Mesenchymal stem cell (in vitro differentiated cells and primary cell): Measurements from ENCODE around the gene CLINT1.

Source experiments
- DNase-seq: peaks from one replicate; pipeline ENCODE4 v3.0.0-alpha.2; 2013
- H2AFZ ChIP-seq: one replicate; pipeline ENCODE4 v1.6.1; 2013; ENCODE audit warnings: low read depth, mild to moderate bottlenecking, control low read depth, inconsistent platforms, low read length, moderate library complexity
- H2AK5ac ChIP-seq: 2 replicates; pipeline ENCODE4 v1.6.1; 2013; ENCODE audit warnings: low read length, moderate library complexity, mild to moderate bottlenecking, inconsistent platforms; ENCODE audit not compliant: severe bottlenecking
- H2BK120ac ChIP-seq: one replicate; pipeline ENCODE4 v1.6.1; 2013; ENCODE audit warnings: low read depth, mild to moderate bottlenecking, inconsistent platforms, low read length, moderate library complexity
- H2BK12ac ChIP-seq, 2 experiments: one replicate each; pipeline ENCODE4 v1.6.1; 2013; ENCODE audit warnings: inconsistent platforms in 2 of 2, low read length in 2 of 2, mild to moderate bottlenecking in 2 of 2, moderate library complexity in 2 of 2, control low read depth in 1 of 2
- H2BK15ac ChIP-seq: one replicate; pipeline ENCODE4 v1.6.1; 2013; ENCODE audit warnings: mild to moderate bottlenecking, low read depth, inconsistent platforms; ENCODE audit not compliant: poor library complexity, severe bottlenecking
- H2BK5ac ChIP-seq: 2 replicates; pipeline ENCODE4 v1.6.1; 2013; ENCODE audit warnings: low read depth, mild to moderate bottlenecking, low read length, control low read depth, inconsistent platforms; ENCODE audit not compliant: poor library complexity, severe bottlenecking
- H3K14ac ChIP-seq, 2 experiments: one replicate each; pipeline ENCODE4 v1.6.1; 2013; ENCODE audit warnings: inconsistent platforms in 2 of 2, low read length in 2 of 2, control low read depth in 1 of 2, mild to moderate bottlenecking in 1 of 2, moderate library complexity in 1 of 2
- H3K18ac ChIP-seq, 2 experiments: one replicate each; pipeline ENCODE4 v1.6.1; 2013; ENCODE audit warnings: inconsistent platforms in 2 of 2, low read length in 2 of 2, control low read depth in 1 of 2, low read depth in 1 of 2, mild to moderate bottlenecking in 1 of 2
- H3K23ac ChIP-seq, 2 experiments: one replicate each; pipeline ENCODE4 v1.6.1; 2013; ENCODE audit warnings: inconsistent platforms in 2 of 2, low read length in 2 of 2, mild to moderate bottlenecking in 2 of 2, moderate library complexity in 2 of 2, control low read depth in 1 of 2
- H3K27ac ChIP-seq: 2 replicates; pipeline ENCODE4 v1.5.1; 2013; ENCODE audit warnings: mild to moderate bottlenecking, moderate library complexity, low read length, control low read depth, inconsistent platforms; ENCODE audit not compliant: poor library complexity, severe bottlenecking
- H3K27me3 ChIP-seq, 2 experiments: 2 replicates each; pipeline versions ENCODE4 v1.6.1 to v1.7.0; 2013; ENCODE audit warnings: low read length in 2 of 2, mild to moderate bottlenecking in 2 of 2, moderate library complexity in 2 of 2, control low read depth in 1 of 2, inconsistent platforms in 1 of 2; ENCODE audit not compliant: control insufficient read depth in 1 of 2, insufficient read depth in 1 of 2
- H3K36me3 ChIP-seq, 2 experiments: 2 replicates each; pipeline versions ENCODE4 v1.6.1 to v1.7.0; 2013; ENCODE audit warnings: low read length in 2 of 2, control low read depth in 1 of 2, inconsistent platforms in 1 of 2, low read depth in 1 of 2, mild to moderate bottlenecking in 1 of 2; ENCODE audit not compliant: insufficient read depth in 2 of 2, control insufficient read depth in 1 of 2
- H3K4ac ChIP-seq, 2 experiments: one replicate each; pipeline ENCODE4 v1.6.1; 2013; ENCODE audit warnings: inconsistent platforms in 2 of 2, low read length in 2 of 2, mild to moderate bottlenecking in 2 of 2, moderate library complexity in 2 of 2, control low read depth in 1 of 2, low read depth in 1 of 2
- H3K4me1 ChIP-seq: 2 replicates; pipeline ENCODE4 v1.6.1; 2013; ENCODE audit warnings: low read depth, low read length, control low read depth; ENCODE audit not compliant: control insufficient read depth, insufficient read depth
- H3K4me2 ChIP-seq: 2 replicates; pipeline ENCODE4 v1.6.1; 2013; ENCODE audit warnings: low read length, mild to moderate bottlenecking, inconsistent platforms; ENCODE audit not compliant: poor library complexity, severe bottlenecking
- H3K4me3 ChIP-seq, 2 experiments: 2 replicates each; pipeline versions ENCODE4 v1.5.1 to v1.7.0; 2013; ENCODE audit warnings: low read length in 2 of 2, mild to moderate bottlenecking in 2 of 2, control low read depth in 1 of 2, low read depth in 1 of 2; ENCODE audit not compliant: insufficient read depth in 1 of 2
- H3K79me1 ChIP-seq: replicated peaks from 2 replicates; pipeline ENCODE4 v1.6.1; 2013; ENCODE audit warnings: mild to moderate bottlenecking, control low read depth, low read length, inconsistent platforms; ENCODE audit not compliant: poor library complexity, severe bottlenecking
- H3K9ac ChIP-seq: 2 replicates; pipeline ENCODE4 v1.7.0; 2013; ENCODE audit warnings: mild to moderate bottlenecking, low read length, moderate library complexity
- H3K9me3 ChIP-seq: 2 replicates; pipeline ENCODE4 v1.7.0; 2013; ENCODE audit warnings: mild to moderate bottlenecking, low read length; ENCODE audit not compliant: control insufficient read depth
- H4K8ac ChIP-seq: one replicate; pipeline ENCODE4 v1.6.1; 2013; ENCODE audit warnings: inconsistent platforms, mild to moderate bottlenecking, low read length, moderate library complexity
- H4K91ac ChIP-seq: one replicate; pipeline ENCODE4 v1.6.1; 2013; ENCODE audit warnings: mild to moderate bottlenecking, low read length, inconsistent platforms
- WGBS: methylation state at CpG from one replicate; pipeline ENCODE4 v1.1.7; 2013; ENCODE audit warnings: mixed read lengths; 5-methylcytosine and 5-hydroxymethylcytosine counted together

The CLINT1 gene

DNA sequence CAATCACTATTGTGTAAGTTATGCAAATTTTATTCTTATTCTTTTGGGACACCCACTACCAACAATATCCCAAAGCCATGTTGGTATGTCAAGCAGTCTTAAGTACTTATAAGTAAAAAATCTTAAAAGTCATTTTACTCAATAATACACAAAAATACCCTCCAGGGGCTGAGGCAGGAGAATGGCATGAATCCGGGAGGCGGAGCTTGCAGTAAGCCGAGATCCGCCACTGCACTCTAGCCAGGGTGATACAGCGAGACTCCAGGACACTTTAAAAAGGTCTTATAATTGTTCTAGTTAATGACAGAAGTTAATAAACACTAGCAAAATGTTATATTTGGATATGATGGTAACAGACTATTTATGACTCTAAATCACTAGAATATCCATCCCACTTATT lies 16.8 kb downstream of the CLINT1 start:
- Histone ChIP-seq H3K23ac (no peak overlapping the region), H3K27ac (no peak overlapping the region), H3K18ac (no peak overlapping the region), H4K8ac (no peak overlapping the region), H3K79me1 (peaks cover 14% of the 10 kb centered on the region), H2AK5ac (no peak overlapping the region), H3K9ac (no peak overlapping the region), H3K4me3 (no peak overlapping the region), H2BK5ac (no peak overlapping the region), H3K4ac (no peak overlapping the region), H2AFZ (no peak overlapping the region), H2BK15ac (no peak overlapping the region), H2BK120ac (no peak overlapping the region), H2BK12ac (no peak overlapping the region), H3K27me3 (no peaks in the 10 kb centered on the region), H3K9me3 (no peaks in the 10 kb centered on the region), H3K14ac (no peak overlapping the region), H3K36me3 (peaks cover 5 to 16% of the 10 kb centered on the region in 2 experiments), H4K91ac (no peak overlapping the region), H3K4me2 (no peak overlapping the region), H3K4me1 (peaks cover under 1% of the 10 kb centered on the region)
- no peak for DNase-seq
- no CpG with 5 or more reads among the region's 5 CpGs for WGBS

DNA sequence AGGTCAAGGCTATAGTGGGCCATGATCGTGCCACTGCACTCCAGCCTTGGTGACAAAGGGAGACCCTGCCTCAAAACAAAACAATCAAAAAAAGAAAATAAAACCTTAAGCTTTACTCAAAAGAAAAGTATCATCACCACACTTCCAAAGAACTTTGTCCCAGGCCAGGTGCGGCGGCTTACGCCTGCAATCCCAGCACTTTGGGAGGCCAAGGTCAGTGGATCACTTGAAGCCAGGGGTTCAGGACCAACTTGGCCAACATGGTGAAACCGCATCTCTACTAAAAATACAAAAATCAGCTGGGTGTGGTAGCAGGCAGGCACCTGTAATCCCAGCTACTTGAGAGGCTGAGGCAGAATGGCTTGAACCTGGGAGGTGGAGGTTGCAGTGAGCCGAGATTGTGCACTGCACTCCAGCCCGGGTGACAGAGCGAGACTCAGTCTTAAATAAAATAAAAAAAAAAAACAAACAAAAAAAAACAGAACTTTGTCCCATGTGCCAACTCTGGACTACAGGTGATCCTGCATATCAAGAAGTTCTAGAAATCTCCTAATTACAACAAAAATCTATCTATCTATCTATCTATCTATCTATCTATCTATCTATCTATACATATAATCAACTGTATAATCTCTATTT lies 19.7 kb downstream of the CLINT1 start:
- Histone ChIP-seq H3K27ac (no peak overlapping the region), H2BK12ac (no peak overlapping the region), H3K4ac (no peak overlapping the region), H4K91ac (no peak overlapping the region), H2BK5ac (no peak overlapping the region), H2BK120ac (no peak overlapping the region), H2BK15ac (no peak overlapping the region), H3K4me2 (no peak overlapping the region), H3K4me3 (no peak overlapping the region), H3K27me3 (no peaks in the 10 kb centered on the region), H3K79me1 (peaks cover 10% of the 10 kb centered on the region), H4K8ac (no peak overlapping the region), H3K9me3 (no peaks in the 10 kb centered on the region), H3K23ac (no peak overlapping the region), H3K14ac (no peak overlapping the region), H3K18ac (no peak overlapping the region), H2AK5ac (no peak overlapping the region), H2AFZ (no peak overlapping the region), H3K36me3 (peaks cover 2 to 5% of the 10 kb centered on the region in 2 experiments), H3K9ac (no peak overlapping the region), H3K4me1 (peaks cover 2% of the 10 kb centered on the region)
- WGBS = 81% methylated on average over 8 of the region's 8 CpGs
- no peak for DNase-seq

DNA sequence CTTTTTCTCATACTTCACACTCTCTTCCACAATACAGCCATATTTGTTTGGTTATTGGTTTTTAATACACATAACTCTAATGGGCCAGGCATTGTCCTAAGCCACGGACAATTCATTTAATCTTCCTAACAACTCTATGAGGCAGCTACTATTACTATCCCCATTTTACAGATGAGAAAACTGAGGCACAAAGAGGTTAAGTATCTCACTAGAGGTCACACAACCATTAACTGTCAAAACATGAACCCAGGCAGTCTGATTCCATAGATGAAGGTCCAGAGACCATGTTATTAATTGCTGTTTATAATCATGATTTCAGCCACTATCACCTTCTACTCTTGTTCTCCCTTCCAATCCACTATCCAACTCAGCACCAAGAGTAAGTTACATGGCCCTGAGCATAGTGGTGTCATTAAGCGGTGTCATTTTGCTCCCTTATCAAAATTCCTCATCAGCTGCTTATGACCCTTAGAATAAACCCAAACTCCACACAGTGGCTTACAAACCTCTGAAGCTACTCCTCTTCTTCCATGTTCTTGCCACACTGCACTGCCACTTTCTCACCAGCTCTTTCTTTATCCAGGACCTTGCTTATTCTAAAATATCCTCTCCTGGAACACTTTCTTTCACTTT lies 22.7 kb downstream of the CLINT1 start:
- H3K79me1 ChIP-seq = peaks cover 11% of the 10 kb centered on the region
- WGBS = 92% methylated on average over 2 of the region's 2 CpGs
- H3K27me3 ChIP-seq = no peaks in the 10 kb centered on the region
- H2BK12ac ChIP-seq = no peak overlapping the region
- no peak overlapping the region for H2BK15ac ChIP-seq
- no peak overlapping the region for H3K4me2 ChIP-seq
- peaks cover 0 to 17% of the 10 kb centered on the region in 2 experiments for H3K36me3 ChIP-seq
- no peak overlapping the region for H3K18ac ChIP-seq
- no peak overlapping the region for H2BK120ac ChIP-seq
- H3K4ac ChIP-seq = no peak overlapping the region
- no peak overlapping the region for H2BK5ac ChIP-seq
- H3K9ac ChIP-seq = no peak overlapping the region
- no peaks in the 10 kb centered on the region for H3K9me3 ChIP-seq
- no peak overlapping the region for H4K91ac ChIP-seq
- no peak overlapping the region for H3K23ac ChIP-seq
- no peak overlapping the region for H3K4me3 ChIP-seq
- no peak overlapping the region for H2AFZ ChIP-seq
- H3K27ac ChIP-seq = no peak overlapping the region
- H3K14ac ChIP-seq = no peak overlapping the region
- peaks cover 2% of the 10 kb centered on the region for H3K4me1 ChIP-seq
- H4K8ac ChIP-seq = no peak overlapping the region
- no peak overlapping the region for H2AK5ac ChIP-seq
- DNase-seq = no peak

DNA sequence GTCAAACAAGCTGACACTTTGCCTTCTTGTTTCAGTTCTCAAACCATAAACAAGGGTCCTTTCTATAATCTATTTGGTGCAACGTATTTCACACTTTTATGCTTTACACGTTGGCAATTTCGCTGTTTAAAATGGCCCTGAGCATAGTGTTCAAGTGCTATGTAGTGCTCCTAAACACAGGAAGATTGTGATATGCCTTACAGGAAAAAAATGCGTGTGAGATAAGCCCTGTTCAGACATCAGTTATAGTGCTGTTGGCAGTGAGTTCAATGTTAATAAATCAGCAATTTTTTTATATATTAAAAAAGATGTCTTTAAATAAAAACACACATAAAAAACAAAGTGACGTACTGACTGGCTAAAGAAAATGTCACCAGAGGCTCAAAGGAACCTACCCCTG lies 23.9 kb downstream of the CLINT1 start:
- H4K91ac ChIP-seq = no peak overlapping the region
- no peak overlapping the region for H3K9ac ChIP-seq
- peaks cover under 1 to 13% of the 10 kb centered on the region in 2 experiments for H3K36me3 ChIP-seq
- no peak overlapping the region for H2AFZ ChIP-seq
- no peak overlapping the region for H3K18ac ChIP-seq
- H2AK5ac ChIP-seq = no peak overlapping the region
- H3K27ac ChIP-seq = no peak overlapping the region
- H3K4me1 ChIP-seq = peaks cover 4% of the 10 kb centered on the region
- no peak overlapping the region for H2BK12ac ChIP-seq
- no peak overlapping the region for H3K23ac ChIP-seq
- DNase-seq = no peak
- WGBS = 90% methylated on average over 4 of the region's 5 CpGs
- H2BK120ac ChIP-seq = no peak overlapping the region
- no peak overlapping the region for H3K14ac ChIP-seq
- no peaks in the 10 kb centered on the region for H3K9me3 ChIP-seq
- H3K4me2 ChIP-seq = no peak overlapping the region
- no peak overlapping the region for H2BK5ac ChIP-seq
- no peak overlapping the region for H3K4ac ChIP-seq
- H3K4me3 ChIP-seq = no peak overlapping the region
- H3K27me3 ChIP-seq = no peaks in the 10 kb centered on the region
- H3K79me1 ChIP-seq = peaks cover 12% of the 10 kb centered on the region
- H4K8ac ChIP-seq = no peak overlapping the region
- no peak overlapping the region for H2BK15ac ChIP-seq
